K562 (cell line): ENCODE results near the gene KRT36. TPM values are rescaled to one million over a fixed set of nuclear protein-coding genes. Genes with fewer than 3 reads are reported as not detected.

Source experiments
- BACH1 ChIP-seq: fragments of 200-800 bp; sonication (Bioruptor generic); IDR thresholded peaks from 2 replicates; pipeline ENCODE4 v1.6.1; 2016; ENCODE audit warnings: missing genetic modification characterization, missing compliant biosample characterization
- BCOR ChIP-seq: fragments of 450-650 bp; IDR thresholded peaks from 2 replicates; pipeline ENCODE4 v1.6.1; 2016
- CBFA2T3 ChIP-seq: fragments of 450-650 bp; IDR thresholded peaks from 2 replicates; pipeline ENCODE4 v1.6.1; 2017
- CBX5 ChIP-seq: IDR thresholded peaks from 2 replicates; pipeline ENCODE4 v1.6.1; 2014; ENCODE audit warnings: low read depth, borderline replicate concordance
- CREB1 ChIP-seq, 2 experiments: sonication (generic) in 1 of 2; formaldehyde crosslinking in 1 of 2; IDR thresholded peaks; 2 replicates each; pipeline versions ENCODE4 v1.6.1 to v1.8.0; 2012 to 2022; ENCODE audit warnings: inconsistent platforms in 1 of 2, mild to moderate bottlenecking in 1 of 2, missing genetic modification reagents in 1 of 2, moderate library complexity in 1 of 2
- HNRNPH1 ChIP-seq: fragments of 200-400 bp; formaldehyde crosslinking; optimal IDR thresholded peaks from 2 replicates; pipeline ENCODE3; 2017; ENCODE audit warnings: low read depth, mild to moderate bottlenecking, low read length, moderate library complexity
- NFIC ChIP-seq: fragments of 450-650 bp; IDR thresholded peaks from 2 replicates; pipeline ENCODE4 v1.6.1; 2017; ENCODE audit warnings: mild to moderate bottlenecking, inconsistent platforms
- PHF21A ChIP-seq: fragments of 450-650 bp; IDR thresholded peaks from 2 replicates; pipeline ENCODE4 v1.6.1; 2017; ENCODE audit warnings: low read depth, borderline replicate concordance
- PTBP1 ChIP-seq: fragments of 200-400 bp; formaldehyde crosslinking; IDR thresholded peaks from 2 replicates; pipeline ENCODE4 v1.6.1; 2017; ENCODE audit warnings: low read depth, low read length
- RAD21 ChIP-seq, 2 experiments: fragments of 250-450 bp in 1 of 2; fragments of 450-650 bp in 1 of 2; sonication (Bioruptor Pico) in 1 of 2; formaldehyde crosslinking in 1 of 2; IDR thresholded peaks in 1 of 2; conservative IDR thresholded peaks in 1 of 2; 2 replicates each; pipeline versions ENCODE4 v1.4.0 to v1.8.0; 2020 to 2022; ENCODE audit warnings: mild to moderate bottlenecking in 2 of 2, moderate library complexity in 1 of 2
- SAFB ChIP-seq: fragments of 200-400 bp; formaldehyde crosslinking; IDR thresholded peaks from 2 replicates; pipeline ENCODE4 v1.6.1; 2017; ENCODE audit warnings: low read depth, low read length, borderline replicate concordance
- SP1 ChIP-seq: sonication (generic); formaldehyde crosslinking; IDR thresholded peaks from 2 replicates; pipeline ENCODE4 v1.8.1; 2022; ENCODE audit warnings: mild to moderate bottlenecking, missing genetic modification reagents
- TEAD4 ChIP-seq, 2 experiments: sonication (generic) in 1 of 2; formaldehyde crosslinking in 1 of 2; IDR thresholded peaks; 2 replicates each; pipeline versions ENCODE4 v1.6.1 to v1.8.0; 2012 to 2022; ENCODE audit warnings: borderline replicate concordance in 1 of 2, inconsistent platforms in 1 of 2, low read length in 1 of 2, mild to moderate bottlenecking in 1 of 2, missing genetic modification reagents in 1 of 2
- ZFP36 ChIP-seq: fragments of 150-350 bp; IDR thresholded peaks from 2 replicates; pipeline ENCODE4 v1.6.1; 2018; ENCODE audit warnings: low read length, low read depth; ENCODE audit not compliant: partially characterized antibody
- ZNF197 ChIP-seq: fragments of 200-800 bp; sonication (Bioruptor generic); IDR thresholded peaks from 2 replicates; pipeline ENCODE4 v1.6.1; 2016; ENCODE audit warnings: low read depth, missing genetic modification characterization, missing compliant biosample characterization
- ZNF707 ChIP-seq: fragments of 250-450 bp; sonication (Bioruptor Pico); conservative IDR thresholded peaks from 2 replicates; pipeline ENCODE4 v1.8.0; 2022; ENCODE audit warnings: inconsistent platforms, mild to moderate bottlenecking, moderate library complexity
- ZNF780A ChIP-seq: fragments of 250-450 bp; sonication (Bioruptor Pico); IDR thresholded peaks from 2 replicates; pipeline ENCODE4 v1.5.0; 2021; ENCODE audit warnings: mild to moderate bottlenecking
- polyA plus RNA-seq, 8 experiments: library from polyadenylated mRNA; depleted of rRNA in 4 of 8; stranded (reverse) in 5 of 8; unstranded in 3 of 8; fragments of >200 nt; fragmentation: Nextera tagmentation in 2 of 8; fragmentation: Illumina TruSeq in 1 of 8; extraction: Ambion mirVana in 2 of 8; extraction: Trizol in 1 of 8; gene quantifications; 2 replicates each; pipeline versions ENCODE4 v1.2.1 to v1.2.3, GENCODE V29; 2011 to 2014; ENCODE audit warnings: inconsistent platforms in 1 of 8, missing spikeins in 1 of 8
- total RNA-seq, 7 experiments: library from RNA; depleted of rRNA in 6 of 7; stranded (reverse); fragments of >200 nt in 6 of 7; fragmentation: Illumina TruSeq in 2 of 7; extraction: Trizol in 2 of 7; gene quantifications; 2 replicates each; pipeline versions ENCODE4 v1.2.1 to v1.2.3, GENCODE V29; 2011 to 2021; ENCODE audit warnings: low replicate concordance in 1 of 7
- TF ChIP-seq, protein P1 (sequence below): fragments of 450-650 bp; formaldehyde crosslinking; IDR thresholded peaks from 2 replicates; pipeline ENCODE4 v1.4.0; 2022; ENCODE audit warnings: missing genetic modification characterization

KRT36 gene
- total and polyA plus RNA-seq, 9 of the 15 experiments (the other 6 are each of a cell fraction or from before 2014, with no cell fraction given): 0.04 TPM; not detected in 8

- TF ChIP-seq TEAD4 (IDR thresholded peaks at IDR 0.05; ENCODE audit: low read length) (no peak), TEAD4 (CRISPR knock-in tag; IDR thresholded peaks at IDR 0.05; ENCODE audit: borderline replicate concordance) (no peak), BACH1 (tag) (no peak), CBFA2T3 (no peak), ZNF780A (CRISPR knock-in tag) (no peak), ZNF707 (CRISPR knock-in tag) (no peak), CBX5 (no peak), ZFP36 (no peak), RAD21 (CRISPR knock-in tag; conservative IDR thresholded peaks at IDR 0.05 in 1 of 2, IDR thresholded peaks at IDR 0.05 in 1 of 2) (peak; percentile 67 to 86), CREB1 (IDR thresholded peaks at IDR 0.05) (no peak), CREB1 (CRISPR knock-in tag; IDR thresholded peaks at IDR 0.05) (no peak), BCOR (peak; percentile 98), SP1 (CRISPR knock-in tag) (no peak), PTBP1 (peak; percentile 47; the same call in 1 of the 2 replicates), HNRNPH1 (no peak), NFIC (peak; percentile 34; the same call in 1 of the 2 replicates), ZNF197 (CRISPR knock-in tag) (no peak), SAFB (no peak), PHF21A (0 out of 2 replicates have a peak, but pooled peaks have one; percentile 23)
- TF ChIP-seq, protein P1, sequence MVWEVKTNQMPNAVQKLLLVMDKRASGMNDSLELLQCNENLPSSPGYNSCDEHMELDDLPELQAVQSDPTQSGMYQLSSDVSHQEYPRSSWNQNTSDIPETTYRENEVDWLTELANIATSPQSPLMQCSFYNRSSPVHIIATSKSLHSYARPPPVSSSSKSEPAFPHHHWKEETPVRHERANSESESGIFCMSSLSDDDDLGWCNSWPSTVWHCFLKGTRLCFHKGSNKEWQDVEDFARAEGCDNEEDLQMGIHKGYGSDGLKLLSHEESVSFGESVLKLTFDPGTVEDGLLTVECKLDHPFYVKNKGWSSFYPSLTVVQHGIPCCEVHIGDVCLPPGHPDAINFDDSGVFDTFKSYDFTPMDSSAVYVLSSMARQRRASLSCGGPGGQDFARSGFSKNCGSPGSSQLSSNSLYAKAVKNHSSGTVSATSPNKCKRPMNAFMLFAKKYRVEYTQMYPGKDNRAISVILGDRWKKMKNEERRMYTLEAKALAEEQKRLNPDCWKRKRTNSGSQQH (CRISPR knock-in tag): no peak
Observed at GRCh38 chr17:41496803-41497484, 7.2 kb upstream of the KRT36 start (continued).
